Sigmoid colon (tissue), 3 donors: ENCODE data around the gene SMPDL3A.

Experiments
- CTCF ChIP-seq, 4 experiments: fragments of 450-650 bp in 3 of 4; fragments of 200-600 bp in 1 of 4; IDR thresholded peaks; one replicate each; pipeline ENCODE4 v1.5.1; 2016 to 2019; ENCODE audit warnings: antibody characterized with exemption in 4 of 4, mild to moderate bottlenecking in 3 of 4, moderate library complexity in 2 of 4
- POLR2A ChIP-seq, 2 donors: fragments of 450-650 bp; IDR thresholded peaks; one replicate each; pipeline ENCODE4 v1.6.1; 2016; ENCODE audit warnings: antibody characterized with exemption in 2 of 2, mild to moderate bottlenecking in 2 of 2, moderate library complexity in 2 of 2

- TF ChIP-seq CTCF (IDR thresholded peaks at IDR 0.05) (no peak), POLR2A (IDR thresholded peaks at IDR 0.05) (no peak)
Measured at GRCh38 chr6:122751326-122751725, 37.7 kb upstream of the SMPDL3A start.
